HepG2 (cell line): ENCODE data around the gene GPR162. TPM values are rescaled to one million over a fixed set of nuclear protein-coding genes. Genes with fewer than 3 reads are reported as not detected.

ENCODE experiments used
- CBX5 ChIP-seq: sonication (generic); formaldehyde crosslinking; IDR thresholded peaks from 2 replicates; pipeline ENCODE4 v1.4.0; 2020; ENCODE audit warnings: missing genetic modification reagents, borderline replicate concordance
- CEBPG ChIP-seq: IDR thresholded peaks from 2 replicates; pipeline ENCODE4 v1.6.1; 2016
- DMAP1 ChIP-seq: IDR thresholded peaks from 2 replicates; pipeline ENCODE4 v1.6.1; 2016
- ETV5 ChIP-seq: IDR thresholded peaks from 2 replicates; pipeline ENCODE4 v1.6.1; 2018; ENCODE audit warnings: missing biosample characterization, missing genetic modification reagents, inconsistent platforms, borderline replicate concordance
- FOXP1 ChIP-seq, 2 experiments: fragments of 450-650 bp in 1 of 2; IDR thresholded peaks; 2 replicates each; pipeline ENCODE4 v1.6.1; 2017 to 2018; ENCODE audit warnings: antibody characterized with exemption in 1 of 2
- IRF9 ChIP-seq: sonication (generic); formaldehyde crosslinking; IDR thresholded peaks from 2 replicates; pipeline ENCODE4 v1.8.0; 2022; ENCODE audit warnings: missing genetic modification reagents, mild to moderate bottlenecking, borderline replicate concordance
- KAT2B ChIP-seq: fragments of 150-350 bp; IDR thresholded peaks from 2 replicates; pipeline ENCODE4 v1.6.1; 2014; ENCODE audit warnings: low read depth, low read length, borderline replicate concordance
- MAX ChIP-seq: IDR thresholded peaks from 2 replicates; pipeline ENCODE4 v1.6.1; 2012; ENCODE audit warnings: inconsistent platforms
- SMAD9 ChIP-seq: sonication (generic); formaldehyde crosslinking; IDR thresholded peaks from 2 replicates; pipeline ENCODE4 v1.5.1; 2020; ENCODE audit warnings: mild to moderate bottlenecking, missing genetic modification reagents
- SMC3 ChIP-seq: IDR thresholded peaks from 2 replicates; pipeline ENCODE4 v1.6.1; 2011; ENCODE audit warnings: low read length, improper control_type of control experiment
- TBL1XR1 ChIP-seq: fragments of 150-350 bp; IDR thresholded peaks from 2 replicates; pipeline ENCODE4 v1.6.1; 2014; ENCODE audit warnings: borderline replicate concordance, low read length; ENCODE audit not compliant: partially characterized antibody
- UBTF ChIP-seq: sonication (generic); formaldehyde crosslinking; IDR thresholded peaks from 2 replicates; pipeline ENCODE4 v1.4.0; 2020; ENCODE audit warnings: mild to moderate bottlenecking, missing genetic modification reagents
- USF2 ChIP-seq, 2 experiments: sonication (generic) in 1 of 2; formaldehyde crosslinking in 1 of 2; IDR thresholded peaks; 2 replicates each; pipeline versions ENCODE4 v1.5.1 to v1.6.1; 2011 to 2020; ENCODE audit warnings: borderline replicate concordance in 1 of 2, low read depth in 1 of 2, low read length in 1 of 2, mild to moderate bottlenecking in 1 of 2, missing genetic modification reagents in 1 of 2, moderate library complexity in 1 of 2
- ZBTB20 ChIP-seq: sonication (generic); formaldehyde crosslinking; IDR thresholded peaks from 2 replicates; pipeline ENCODE4 v1.8.1; 2023; ENCODE audit warnings: missing genetic modification reagents, low read depth, mild to moderate bottlenecking, borderline replicate concordance
- ZBTB26 ChIP-seq: IDR thresholded peaks from 2 replicates; pipeline ENCODE4 v1.6.1; 2016; ENCODE audit warnings: missing compliant biosample characterization, missing genetic modification reagents, borderline replicate concordance
- ZBTB3 ChIP-seq: sonication (generic); formaldehyde crosslinking; IDR thresholded peaks from 2 replicates; pipeline ENCODE4 v1.4.0; 2020; ENCODE audit warnings: low read depth, mild to moderate bottlenecking, moderate library complexity, missing genetic modification reagents, borderline replicate concordance
- ZKSCAN5 ChIP-seq: sonication (generic); formaldehyde crosslinking; IDR thresholded peaks from 2 replicates; pipeline ENCODE4 v1.5.1; 2020; ENCODE audit warnings: mild to moderate bottlenecking, missing genetic modification reagents
- ZNF414 ChIP-seq: sonication (generic); formaldehyde crosslinking; IDR thresholded peaks from 2 replicates; pipeline ENCODE4 v1.5.0; 2020; ENCODE audit warnings: missing genetic modification reagents
- polyA plus RNA-seq, 8 experiments: library from polyadenylated mRNA; depleted of rRNA in 3 of 8; stranded (reverse) in 7 of 8; unstranded in 1 of 8; fragments of >200 nt; fragmentation: Illumina TruSeq in 4 of 8; extraction: Trizol in 4 of 8; gene quantifications; 2 replicates each; pipeline versions ENCODE4 v1.2.1 to v1.2.3, GENCODE V29; 2011 to 2016; ENCODE audit warnings: low read depth in 4 of 8, missing spikeins in 1 of 8, mixed read lengths in 1 of 8; ENCODE audit not compliant: insufficient read depth in 1 of 8
- total RNA-seq, 5 experiments: library from RNA; depleted of rRNA; stranded (reverse); fragments of >200 nt; fragmentation: Illumina TruSeq; extraction: Trizol; gene quantifications; 2 replicates each; pipeline ENCODE4 v1.2.3, GENCODE V29; 2016; ENCODE audit warnings: low read depth in 1 of 5
- TF ChIP-seq, protein P1 (sequence below): sonication (generic); formaldehyde crosslinking; IDR thresholded peaks from 2 replicates; pipeline ENCODE4 v1.5.1; 2020; ENCODE audit warnings: mild to moderate bottlenecking, moderate library complexity, missing genetic modification reagents

The GPR162 gene
- total and polyA plus RNA-seq, 2 of the 13 experiments (the other 11 are each of a cell fraction or from before 2014, with no cell fraction given) = 0.08 TPM; not detected in 1

- no peak for TF ChIP-seq USF2 (IDR thresholded peaks at IDR 0.05; ENCODE audit: low read depth, low read length)
- no peak for TF ChIP-seq USF2 (CRISPR knock-in tag; IDR thresholded peaks at IDR 0.05; ENCODE audit: borderline replicate concordance)
- no peak for TF ChIP-seq DMAP1 (CRISPR knock-in tag)
- TF ChIP-seq ZNF414 = no peak
- TF ChIP-seq IRF9 (CRISPR knock-in tag) = 0 out of 2 replicates have a peak, but pooled peaks have one; percentile 43
- TF ChIP-seq, protein P1, sequence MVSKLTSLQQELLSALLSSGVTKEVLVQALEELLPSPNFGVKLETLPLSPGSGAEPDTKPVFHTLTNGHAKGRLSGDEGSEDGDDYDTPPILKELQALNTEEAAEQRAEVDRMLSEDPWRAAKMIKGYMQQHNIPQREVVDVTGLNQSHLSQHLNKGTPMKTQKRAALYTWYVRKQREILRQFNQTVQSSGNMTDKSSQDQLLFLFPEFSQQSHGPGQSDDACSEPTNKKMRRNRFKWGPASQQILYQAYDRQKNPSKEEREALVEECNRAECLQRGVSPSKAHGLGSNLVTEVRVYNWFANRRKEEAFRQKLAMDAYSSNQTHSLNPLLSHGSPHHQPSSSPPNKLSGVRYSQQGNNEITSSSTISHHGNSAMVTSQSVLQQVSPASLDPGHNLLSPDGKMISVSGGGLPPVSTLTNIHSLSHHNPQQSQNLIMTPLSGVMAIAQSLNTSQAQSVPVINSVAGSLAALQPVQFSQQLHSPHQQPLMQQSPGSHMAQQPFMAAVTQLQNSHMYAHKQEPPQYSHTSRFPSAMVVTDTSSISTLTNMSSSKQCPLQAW (CRISPR knock-in tag) = peak; percentile 94
- no peak for TF ChIP-seq ZBTB3
- TF ChIP-seq FOXP1 (IDR thresholded peaks at IDR 0.05) = no peak
- TF ChIP-seq FOXP1 (CRISPR knock-in tag; IDR thresholded peaks at IDR 0.05) = peak; percentile 53; the same call in 1 of the 2 replicates
- TF ChIP-seq CBX5 (CRISPR knock-in tag) = peak; percentile 69; the same call in 1 of the 2 replicates
- no peak for TF ChIP-seq SMAD9 (CRISPR knock-in tag)
- TF ChIP-seq ZBTB26 (CRISPR knock-in tag) = peak; percentile 59; the same call in 1 of the 2 replicates
- peak; percentile 90 for TF ChIP-seq MAX
- no peak for TF ChIP-seq KAT2B
- no peak for TF ChIP-seq SMC3
- no peak for TF ChIP-seq TBL1XR1
- TF ChIP-seq ZKSCAN5 (CRISPR knock-in tag) = no peak
- TF ChIP-seq CEBPG (CRISPR knock-in tag) = no peak
- peak; percentile 98 for TF ChIP-seq ETV5 (CRISPR knock-in tag)
- TF ChIP-seq UBTF (CRISPR knock-in tag) = peak; percentile 92
- TF ChIP-seq ZBTB20 (CRISPR knock-in tag) = peak; percentile 80; the same call in 1 of the 2 replicates
Measured at GRCh38 chr12:6792522-6793201, 29.0 kb upstream of the GPR162 start (continued).
